ENCODE data around the gene PCNA.

DNA sequence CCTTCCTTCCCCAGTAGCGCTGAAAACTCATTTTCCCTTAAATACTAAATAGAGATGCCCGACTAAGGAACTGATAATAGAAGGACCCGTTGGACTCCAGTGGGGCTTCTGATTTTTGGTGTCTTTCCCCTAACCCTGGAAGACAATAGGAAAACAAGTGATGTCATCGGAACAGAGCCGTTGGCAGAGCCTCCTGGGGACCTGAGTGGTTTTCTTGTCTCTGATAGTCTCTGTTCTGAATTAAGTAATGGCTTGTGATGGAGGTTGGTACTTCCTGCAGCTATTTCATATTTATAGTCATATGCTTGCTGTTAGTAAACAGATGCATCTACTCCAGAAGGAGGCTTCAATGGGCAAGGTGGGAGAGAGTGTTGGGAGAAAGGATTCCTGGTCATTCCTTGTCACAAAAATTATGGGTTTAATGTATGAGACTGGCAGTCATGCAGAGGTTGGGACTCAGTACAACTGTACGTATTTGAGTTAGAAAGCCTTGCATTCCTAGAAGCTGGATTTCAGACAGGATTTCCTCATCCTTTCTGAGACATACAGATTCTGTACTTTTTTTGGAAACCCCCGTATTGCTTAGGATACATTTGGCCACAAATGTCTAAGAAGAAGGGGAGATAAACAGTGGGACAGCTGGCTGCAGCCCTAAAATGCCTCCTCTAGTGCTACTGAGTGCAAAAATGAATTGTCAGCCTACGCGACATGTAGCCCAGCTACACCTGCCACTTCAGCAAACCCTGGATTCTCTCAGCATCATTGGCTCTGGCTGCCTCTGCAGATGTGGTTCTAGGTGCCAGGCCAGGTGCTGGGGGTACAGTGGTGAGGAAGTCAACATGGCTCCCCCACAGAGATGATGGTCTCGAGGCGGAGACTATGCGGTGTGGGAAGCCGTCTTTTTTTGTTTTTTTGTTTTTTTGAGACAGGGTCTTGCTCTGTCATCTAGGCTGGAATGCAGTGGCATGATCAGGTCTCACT lies 45.2 kb upstream of the PCNA start:
- TF ChIP-seq, protein P1, sequence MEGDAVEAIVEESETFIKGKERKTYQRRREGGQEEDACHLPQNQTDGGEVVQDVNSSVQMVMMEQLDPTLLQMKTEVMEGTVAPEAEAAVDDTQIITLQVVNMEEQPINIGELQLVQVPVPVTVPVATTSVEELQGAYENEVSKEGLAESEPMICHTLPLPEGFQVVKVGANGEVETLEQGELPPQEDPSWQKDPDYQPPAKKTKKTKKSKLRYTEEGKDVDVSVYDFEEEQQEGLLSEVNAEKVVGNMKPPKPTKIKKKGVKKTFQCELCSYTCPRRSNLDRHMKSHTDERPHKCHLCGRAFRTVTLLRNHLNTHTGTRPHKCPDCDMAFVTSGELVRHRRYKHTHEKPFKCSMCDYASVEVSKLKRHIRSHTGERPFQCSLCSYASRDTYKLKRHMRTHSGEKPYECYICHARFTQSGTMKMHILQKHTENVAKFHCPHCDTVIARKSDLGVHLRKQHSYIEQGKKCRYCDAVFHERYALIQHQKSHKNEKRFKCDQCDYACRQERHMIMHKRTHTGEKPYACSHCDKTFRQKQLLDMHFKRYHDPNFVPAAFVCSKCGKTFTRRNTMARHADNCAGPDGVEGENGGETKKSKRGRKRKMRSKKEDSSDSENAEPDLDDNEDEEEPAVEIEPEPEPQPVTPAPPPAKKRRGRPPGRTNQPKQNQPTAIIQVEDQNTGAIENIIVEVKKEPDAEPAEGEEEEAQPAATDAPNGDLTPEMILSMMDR (IDR thresholded peaks at IDR 0.05 in 8 of 11, conservative IDR thresholded peaks at IDR 0.05 in 3 of 11): no peak
- no peak for TF ChIP-seq POLR2AphosphoS5 (IDR thresholded peaks at IDR 0.05)
- TF ChIP-seq POLR2A (IDR thresholded peaks at IDR 0.05): no peak
